ENCODE measurements around the gene FGF12.
"Not testable (repeated sequence)": the region's sequence is repeated elsewhere in the genome, so short reads cannot be mapped to it uniquely, and the experiment has no call there.

The FGF12 gene

GRCh38 chr3:192715126-192715525, 12.2 kb downstream of the FGF12 start:
- Mint-ChIP-seq H3K27ac (no peak overlapping the region), H3K9me3 (peaks cover 7% of the 10 kb centered on the region), H3K36me3 (ENCODE audit: low read depth) (no peaks in the 10 kb centered on the region), H3K4me1 (ENCODE audit: low read depth) (no peaks in the 10 kb centered on the region), H3K27me3 (no peaks in the 10 kb centered on the region), H3K4me3 (no peak overlapping the region)

DNA sequence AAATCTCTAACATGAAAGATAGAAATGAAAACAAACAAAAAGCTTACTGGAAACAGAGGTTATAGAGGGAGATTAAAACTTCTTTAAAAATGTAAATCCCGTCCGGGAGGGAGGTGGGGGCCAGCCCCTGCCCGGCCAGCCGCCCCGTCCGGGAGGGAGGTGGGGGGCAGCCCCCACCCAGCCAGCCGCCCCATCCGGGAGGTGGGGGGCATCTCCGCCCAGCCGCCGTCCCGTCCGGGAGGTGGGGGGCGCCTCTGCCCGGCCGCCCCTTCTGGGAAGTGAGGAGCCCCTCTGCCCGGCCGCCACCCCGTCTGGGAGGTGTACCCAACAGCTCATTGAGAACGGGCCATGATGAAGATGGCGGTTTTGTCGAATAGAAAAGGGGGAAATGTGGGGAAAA, 16.2 kb downstream of the FGF12 start:
- H3K27ac Mint-ChIP-seq; H3K9me3 Mint-ChIP-seq; H3K4me1 Mint-ChIP-seq (ENCODE audit: low read depth): not testable (repeated sequence)

DNA sequence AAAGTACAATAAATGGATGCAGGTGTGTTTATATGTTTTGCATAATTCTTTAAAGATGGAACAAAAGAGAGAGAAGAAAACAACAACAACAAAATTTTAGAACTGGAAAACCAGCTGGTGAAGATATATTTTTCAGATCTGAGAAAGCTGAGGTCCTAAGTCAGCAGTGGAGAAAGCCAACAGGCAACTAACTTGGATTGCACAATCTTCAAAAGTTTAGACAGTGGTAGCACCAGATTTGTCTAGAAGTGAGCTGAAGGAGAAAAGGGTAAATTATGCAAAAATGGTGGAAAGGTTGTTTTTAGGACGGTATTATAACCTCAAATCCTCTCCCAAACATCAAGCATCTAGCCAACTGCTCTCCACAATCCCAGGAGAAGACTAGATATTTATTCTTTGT, 17.0 kb downstream of the FGF12 start:
- Mint-ChIP-seq H3K4me3 (no peak overlapping the region), H3K27ac (no peak overlapping the region), H3K4me1 (ENCODE audit: low read depth) (no peaks in the 10 kb centered on the region), H3K9me3 (peaks cover 7% of the 10 kb centered on the region), H3K27me3 (no peaks in the 10 kb centered on the region), H3K36me3 (ENCODE audit: low read depth) (no peaks in the 10 kb centered on the region)

More for the DNA sequence above, 16.2 kb downstream of the FGF12 start:
- not testable (repeated sequence) for H3K4me3 Mint-ChIP-seq; H3K36me3 Mint-ChIP-seq (ENCODE audit: low read depth); H3K27me3 Mint-ChIP-seq

DNA sequence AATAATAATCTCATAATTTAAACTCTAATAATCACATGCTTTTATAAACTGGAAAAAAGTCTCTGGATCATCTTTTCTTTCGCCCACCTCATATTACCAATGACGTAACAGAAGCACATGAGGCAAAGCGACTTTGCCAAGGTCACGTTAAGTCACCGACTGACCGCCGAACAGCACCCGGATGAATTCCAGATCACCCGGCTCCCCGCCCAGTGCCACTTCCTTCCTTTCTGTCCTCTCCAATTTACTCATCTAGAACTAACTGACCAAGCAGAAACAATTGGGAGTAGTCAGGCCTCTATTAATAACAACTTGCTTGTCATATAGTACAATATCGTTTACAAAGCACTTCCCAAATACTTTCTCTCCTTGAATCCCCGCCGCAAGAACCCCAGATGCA, 21.1 kb downstream of the FGF12 start:
- H3K4me3 Mint-ChIP-seq: no peak overlapping the region
- no peaks in the 10 kb centered on the region for H3K36me3 Mint-ChIP-seq (ENCODE audit: low read depth)
- H3K4me1 Mint-ChIP-seq (ENCODE audit: low read depth): no peaks in the 10 kb centered on the region
- no peak overlapping the region for H3K27ac Mint-ChIP-seq
- peaks cover 7% of the 10 kb centered on the region for H3K9me3 Mint-ChIP-seq
- no peaks in the 10 kb centered on the region for H3K27me3 Mint-ChIP-seq

- no peaks in the 10 kb centered on the region for H3K4me1 Mint-ChIP-seq (ENCODE audit: low read depth)
Observed at GRCh38 chr3:192700885-192701284, 26.5 kb downstream of the FGF12 start.

GRCh38 chr3:192696943-192697587, 30.3 kb downstream of the FGF12 start:
- no peaks in the 10 kb centered on the region for H3K36me3 Mint-ChIP-seq (ENCODE audit: low read depth)
- H3K27me3 Mint-ChIP-seq: no peaks in the 10 kb centered on the region
- H3K9me3 Mint-ChIP-seq: no peaks in the 10 kb centered on the region
- H3K27ac Mint-ChIP-seq: no peak overlapping the region
- H3K4me3 Mint-ChIP-seq: no peak overlapping the region
- no peaks in the 10 kb centered on the region for H3K4me1 Mint-ChIP-seq (ENCODE audit: low read depth)

More at GRCh38 chr3:192700885-192701284, 26.5 kb downstream of the FGF12 start:
- H3K27ac Mint-ChIP-seq: no peak overlapping the region
- no peaks in the 10 kb centered on the region for H3K9me3 Mint-ChIP-seq
- H3K27me3 Mint-ChIP-seq: no peaks in the 10 kb centered on the region
- H3K36me3 Mint-ChIP-seq (ENCODE audit: low read depth): no peaks in the 10 kb centered on the region
- no peak overlapping the region for H3K4me3 Mint-ChIP-seq

DNA sequence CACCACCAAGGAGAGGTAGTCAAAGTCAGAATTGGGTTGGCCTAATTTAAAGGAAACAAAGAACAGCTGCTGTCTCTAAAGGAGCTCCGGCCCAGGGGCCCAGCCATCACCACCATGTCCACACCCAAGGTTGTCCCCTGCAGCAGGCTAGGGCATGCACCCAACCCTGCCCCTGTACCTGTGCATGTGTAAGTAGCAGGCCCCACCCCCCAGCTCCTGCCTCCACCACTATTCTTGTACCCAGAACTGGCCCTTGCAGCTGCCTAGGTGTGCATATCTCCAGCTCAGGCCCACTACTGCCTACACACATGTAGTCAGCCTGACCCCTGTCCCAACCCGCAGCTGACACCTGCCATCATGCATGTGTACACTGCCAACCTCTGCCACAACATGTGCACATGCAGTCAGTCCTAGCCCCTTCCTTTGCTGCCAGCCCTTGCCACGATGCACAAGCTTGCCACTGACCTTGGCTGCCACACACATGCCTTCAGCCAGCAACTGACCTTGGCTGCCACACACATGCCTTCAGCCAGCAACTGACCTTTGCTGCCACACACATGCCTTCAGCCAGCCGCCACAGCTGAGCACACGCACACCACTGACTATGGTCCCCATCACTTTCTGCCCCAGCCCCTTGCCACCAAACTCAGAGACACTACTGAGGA, 39.7 kb downstream of the FGF12 start:
- Mint-ChIP-seq H3K9me3 (peaks cover 8% of the 10 kb centered on the region), H3K4me3 (no peak overlapping the region), H3K27me3 (peaks cover 4% of the 10 kb centered on the region), H3K36me3 (ENCODE audit: low read depth) (no peaks in the 10 kb centered on the region), H3K4me1 (ENCODE audit: low read depth) (no peaks in the 10 kb centered on the region), H3K27ac (no peak overlapping the region)

DNA sequence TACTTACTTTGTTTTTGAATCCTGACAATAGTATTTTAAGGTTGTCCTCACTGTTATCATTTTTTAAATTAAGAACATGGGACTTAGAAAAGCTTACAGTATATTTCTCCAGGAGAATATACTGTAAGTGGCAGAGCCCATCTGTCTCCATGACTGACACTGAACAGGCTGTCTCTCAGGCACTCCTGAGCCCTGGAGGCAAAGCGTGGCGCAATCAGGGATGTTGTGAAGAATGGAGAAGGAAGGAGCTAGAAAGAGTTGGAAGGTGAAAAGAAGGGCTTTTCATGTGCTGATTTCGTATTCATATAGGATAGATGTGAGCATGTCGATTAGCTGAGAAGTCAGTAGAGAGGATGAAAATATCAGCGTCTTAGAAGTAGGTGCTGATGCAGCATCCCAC, 41.5 kb downstream of the FGF12 start:
- H3K27me3 Mint-ChIP-seq: peaks cover 9% of the 10 kb centered on the region
- H3K4me3 Mint-ChIP-seq: no peak overlapping the region
- no peaks in the 10 kb centered on the region for H3K4me1 Mint-ChIP-seq (ENCODE audit: low read depth)
- peaks cover 11% of the 10 kb centered on the region for H3K9me3 Mint-ChIP-seq
- H3K36me3 Mint-ChIP-seq (ENCODE audit: low read depth): no peaks in the 10 kb centered on the region
- H3K27ac Mint-ChIP-seq: no peak overlapping the region

- Mint-ChIP-seq H3K36me3 (ENCODE audit: low read depth) (no peaks in the 10 kb centered on the region), H3K27me3 (peaks cover 4% of the 10 kb centered on the region), H3K4me1 (ENCODE audit: low read depth) (no peaks in the 10 kb centered on the region), H3K9me3 (peaks cover 5% of the 10 kb centered on the region), H3K4me3 (no peak overlapping the region), H3K27ac (no peak overlapping the region)
Observed at GRCh38 chr3:192684151-192684550, 43.2 kb downstream of the FGF12 start.

DNA sequence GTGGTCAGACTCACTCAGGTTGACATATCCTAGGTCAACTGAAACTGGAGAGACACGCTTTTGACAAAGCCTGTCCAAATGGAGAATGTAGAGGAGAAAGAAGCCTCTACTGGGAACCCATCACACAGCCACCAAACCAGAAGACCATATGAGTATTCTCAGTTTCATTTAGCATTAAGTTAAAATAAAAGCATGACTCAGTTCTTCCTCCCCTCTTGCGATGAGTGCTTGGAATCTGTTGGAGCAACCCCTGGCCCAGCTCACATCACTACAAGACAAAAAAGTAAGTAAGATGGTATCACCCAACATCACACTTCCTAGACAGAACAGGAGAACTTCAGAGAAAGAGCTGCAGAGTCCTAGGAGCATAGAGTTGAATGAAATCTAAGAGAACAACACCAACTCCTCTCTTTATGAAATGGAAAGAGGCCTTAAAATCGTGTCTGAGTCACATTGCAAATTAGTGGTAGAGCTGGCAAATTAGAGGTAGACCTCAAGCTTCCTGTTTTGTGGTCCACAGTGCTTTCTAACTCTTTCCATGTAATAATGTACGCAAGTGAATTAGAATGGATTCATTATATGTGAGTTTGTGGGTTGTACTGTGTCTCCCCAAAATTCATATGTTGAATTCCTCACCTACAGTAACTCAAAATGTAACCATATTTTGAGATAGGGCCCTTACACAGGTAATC, 51.2 kb downstream of the FGF12 start:
- H3K36me3 Mint-ChIP-seq (ENCODE audit: low read depth): no peaks in the 10 kb centered on the region
- peaks cover 22% of the 10 kb centered on the region for H3K4me1 Mint-ChIP-seq (ENCODE audit: low read depth)
- H3K9me3 Mint-ChIP-seq: peaks cover 6% of the 10 kb centered on the region
- peaks cover 4% of the 10 kb centered on the region for H3K27me3 Mint-ChIP-seq
- peak overlapping the region; percentile 26 for H3K4me3 Mint-ChIP-seq
- peak overlapping the region; percentile 98 for H3K27ac Mint-ChIP-seq

- Mint-ChIP-seq H3K27me3 (peaks cover 8% of the 10 kb centered on the region), H3K4me3 (no peak overlapping the region), H3K4me1 (ENCODE audit: low read depth) (no peaks in the 10 kb centered on the region), H3K9me3 (no peaks in the 10 kb centered on the region), H3K36me3 (ENCODE audit: low read depth) (no peaks in the 10 kb centered on the region), H3K27ac (no peak overlapping the region)
Observed at GRCh38 chr3:192655628-192656027, 71.7 kb downstream of the FGF12 start.

- Mint-ChIP-seq H3K36me3 (ENCODE audit: low read depth) (no peaks in the 10 kb centered on the region), H3K27ac (no peak overlapping the region), H3K27me3 (peaks cover 8% of the 10 kb centered on the region), H3K4me1 (ENCODE audit: low read depth) (no peaks in the 10 kb centered on the region), H3K4me3 (no peak overlapping the region), H3K9me3 (no peaks in the 10 kb centered on the region)
Observed at GRCh38 chr3:192655040-192655439, 72.3 kb downstream of the FGF12 start.

DNA sequence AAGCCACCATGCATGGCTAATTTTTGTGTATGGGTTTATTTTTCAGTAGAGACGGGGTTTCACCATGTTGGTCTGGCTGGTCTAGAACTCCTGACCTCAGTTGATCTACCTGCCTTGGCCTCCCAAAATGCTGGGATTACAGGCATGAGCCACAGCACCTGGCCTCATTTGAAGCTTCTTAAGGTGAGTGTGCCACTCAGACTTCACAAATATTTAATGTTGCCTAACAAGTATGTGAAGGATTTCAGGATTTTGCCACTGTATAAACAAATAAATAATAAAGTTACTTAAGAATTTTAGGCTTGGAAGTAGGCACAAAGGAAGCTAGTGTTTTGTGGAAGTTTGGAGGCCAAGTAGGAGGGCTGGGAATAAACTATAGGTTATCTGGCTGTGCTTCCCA, 73.5 kb downstream of the FGF12 start:
- Mint-ChIP-seq H3K27ac (no peak overlapping the region), H3K9me3 (no peaks in the 10 kb centered on the region), H3K4me3 (no peak overlapping the region), H3K36me3 (ENCODE audit: low read depth) (no peaks in the 10 kb centered on the region), H3K27me3 (peaks cover 8% of the 10 kb centered on the region), H3K4me1 (ENCODE audit: low read depth) (no peaks in the 10 kb centered on the region)

DNA sequence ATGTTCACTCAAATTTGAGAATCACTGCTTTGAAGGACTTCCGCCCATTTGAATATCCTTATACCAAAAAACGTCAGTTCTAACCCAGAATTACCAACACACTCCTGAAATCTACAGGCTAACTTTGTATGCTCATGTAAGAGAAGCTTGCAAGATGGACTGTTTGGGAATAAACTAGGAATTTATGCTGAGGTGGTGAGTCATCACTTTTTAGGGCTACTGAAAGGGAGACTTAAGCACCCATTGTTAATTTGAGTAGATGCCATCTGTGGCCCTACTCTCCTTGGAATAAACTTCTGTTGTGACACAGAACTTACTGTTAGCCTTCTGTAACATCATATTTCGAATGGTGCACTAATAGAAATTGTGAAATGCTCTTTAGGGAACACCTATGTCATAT, 74.6 kb downstream of the FGF12 start:
- no peak overlapping the region for H3K27ac Mint-ChIP-seq
- peaks cover 8% of the 10 kb centered on the region for H3K27me3 Mint-ChIP-seq
- no peaks in the 10 kb centered on the region for H3K4me1 Mint-ChIP-seq (ENCODE audit: low read depth)
- H3K36me3 Mint-ChIP-seq (ENCODE audit: low read depth): no peaks in the 10 kb centered on the region
- no peaks in the 10 kb centered on the region for H3K9me3 Mint-ChIP-seq
- H3K4me3 Mint-ChIP-seq: no peak overlapping the region

DNA sequence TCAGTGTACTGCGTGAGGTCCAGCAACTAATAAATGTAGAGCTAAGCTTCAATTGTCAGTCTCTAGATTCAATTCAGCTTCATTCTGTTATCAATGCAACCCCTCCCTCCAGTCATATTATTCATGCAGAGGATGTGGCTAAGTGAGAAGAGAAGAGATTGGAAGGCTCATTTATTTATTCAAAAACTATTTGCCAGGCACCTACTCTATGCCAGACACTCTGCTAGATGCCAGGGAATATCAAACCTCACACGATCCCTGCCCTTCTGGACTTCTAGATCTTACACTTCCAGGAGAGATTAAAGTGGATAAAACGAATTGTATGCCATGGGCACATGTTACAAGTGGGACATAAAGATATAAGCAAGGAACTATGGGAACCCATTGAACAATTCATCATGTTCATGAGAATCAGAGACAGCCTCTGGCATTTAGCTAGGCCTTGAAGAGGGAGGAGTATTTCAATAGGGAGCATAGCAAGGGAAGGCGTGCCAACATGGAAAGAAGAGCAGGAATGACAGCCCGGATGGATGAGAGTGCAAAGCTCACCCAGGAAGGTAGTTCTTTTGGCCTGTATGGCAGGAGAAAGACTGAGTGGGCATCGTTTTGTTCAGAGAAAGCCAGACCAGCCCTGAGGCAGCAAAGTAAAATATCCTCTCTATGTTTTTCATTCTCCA, 75.4 kb downstream of the FGF12 start:
- H3K4me3 Mint-ChIP-seq: no peak overlapping the region
- H3K27ac Mint-ChIP-seq: no peak overlapping the region
- H3K27me3 Mint-ChIP-seq: peaks cover 8% of the 10 kb centered on the region
- H3K36me3 Mint-ChIP-seq (ENCODE audit: low read depth): no peaks in the 10 kb centered on the region
- no peaks in the 10 kb centered on the region for H3K4me1 Mint-ChIP-seq (ENCODE audit: low read depth)
- no peaks in the 10 kb centered on the region for H3K9me3 Mint-ChIP-seq

Measured in stimulated activated naive CD8-positive, alpha-beta T cell treated with anti-CD3 and anti-CD28 coated beads, Interleukin-15, Interleukin-2, amounts not matched to agents 100 ng/mL and 50 ng/mL, for 24 hours (primary cell).